GM12875 (cell line): ENCODE results near the gene ZNF410.

ENCODE experiments used
- H3K4me3 ChIP-seq: one replicate; pipeline ENCODE4 v1.5.1; 2011; ENCODE audit warnings: low read depth, low read length, control low read depth
- TF ChIP-seq, protein P1 (sequence below): IDR thresholded peaks from 2 replicates; pipeline ENCODE4 v1.5.1; 2011; ENCODE audit warnings: low read depth, mild to moderate bottlenecking, control low read depth, inconsistent platforms, low read length, moderate library complexity, borderline replicate concordance; ENCODE audit not compliant: insufficient read depth

Gene ZNF410

DNA sequence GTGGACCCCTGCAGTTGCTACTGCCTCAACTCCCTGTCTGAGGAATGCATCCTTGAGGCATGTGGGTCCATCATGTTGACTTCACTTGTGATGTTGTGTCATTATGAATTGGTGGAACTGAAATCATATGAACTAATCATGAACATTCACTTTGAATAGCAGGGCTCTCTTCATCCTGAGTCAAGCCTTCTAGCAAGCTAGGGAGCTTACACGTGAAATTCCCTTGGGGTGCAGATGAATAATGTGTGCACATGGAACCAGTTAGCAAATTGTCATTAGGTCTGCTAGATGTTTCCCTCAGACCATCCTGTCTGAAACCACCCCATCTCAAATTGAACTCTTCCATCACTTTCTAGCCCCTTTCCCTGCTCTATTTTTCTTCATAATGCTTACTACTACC, 67.1 kb downstream of the ZNF410 start:
- TF ChIP-seq, protein P1, sequence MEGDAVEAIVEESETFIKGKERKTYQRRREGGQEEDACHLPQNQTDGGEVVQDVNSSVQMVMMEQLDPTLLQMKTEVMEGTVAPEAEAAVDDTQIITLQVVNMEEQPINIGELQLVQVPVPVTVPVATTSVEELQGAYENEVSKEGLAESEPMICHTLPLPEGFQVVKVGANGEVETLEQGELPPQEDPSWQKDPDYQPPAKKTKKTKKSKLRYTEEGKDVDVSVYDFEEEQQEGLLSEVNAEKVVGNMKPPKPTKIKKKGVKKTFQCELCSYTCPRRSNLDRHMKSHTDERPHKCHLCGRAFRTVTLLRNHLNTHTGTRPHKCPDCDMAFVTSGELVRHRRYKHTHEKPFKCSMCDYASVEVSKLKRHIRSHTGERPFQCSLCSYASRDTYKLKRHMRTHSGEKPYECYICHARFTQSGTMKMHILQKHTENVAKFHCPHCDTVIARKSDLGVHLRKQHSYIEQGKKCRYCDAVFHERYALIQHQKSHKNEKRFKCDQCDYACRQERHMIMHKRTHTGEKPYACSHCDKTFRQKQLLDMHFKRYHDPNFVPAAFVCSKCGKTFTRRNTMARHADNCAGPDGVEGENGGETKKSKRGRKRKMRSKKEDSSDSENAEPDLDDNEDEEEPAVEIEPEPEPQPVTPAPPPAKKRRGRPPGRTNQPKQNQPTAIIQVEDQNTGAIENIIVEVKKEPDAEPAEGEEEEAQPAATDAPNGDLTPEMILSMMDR = no peak

DNA sequence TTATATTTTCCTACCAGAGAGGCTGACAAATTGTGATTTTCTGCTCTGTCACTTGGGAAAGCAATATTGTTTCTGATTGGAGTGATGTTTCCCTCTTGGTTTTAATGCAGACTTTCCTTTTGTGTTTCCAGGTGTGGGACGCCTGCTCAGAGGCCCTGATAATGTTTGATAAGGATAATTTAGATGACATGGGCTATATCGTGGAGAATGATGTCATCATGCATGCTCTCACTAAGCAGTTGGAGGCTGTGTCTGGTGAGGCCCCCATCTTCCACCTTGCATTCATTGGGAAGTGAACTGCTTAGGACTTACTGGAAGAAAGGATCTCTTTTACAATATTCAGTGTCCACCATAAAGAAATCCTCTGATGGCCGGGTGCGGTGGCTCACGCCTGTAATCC, 69.0 kb downstream of the ZNF410 start:
- TF ChIP-seq, protein P1 = no peak
- H3K4me3 ChIP-seq = no peak overlapping the region

More for the DNA sequence above, 67.1 kb downstream of the ZNF410 start:
- H3K4me3 ChIP-seq = no peak overlapping the region

DNA sequence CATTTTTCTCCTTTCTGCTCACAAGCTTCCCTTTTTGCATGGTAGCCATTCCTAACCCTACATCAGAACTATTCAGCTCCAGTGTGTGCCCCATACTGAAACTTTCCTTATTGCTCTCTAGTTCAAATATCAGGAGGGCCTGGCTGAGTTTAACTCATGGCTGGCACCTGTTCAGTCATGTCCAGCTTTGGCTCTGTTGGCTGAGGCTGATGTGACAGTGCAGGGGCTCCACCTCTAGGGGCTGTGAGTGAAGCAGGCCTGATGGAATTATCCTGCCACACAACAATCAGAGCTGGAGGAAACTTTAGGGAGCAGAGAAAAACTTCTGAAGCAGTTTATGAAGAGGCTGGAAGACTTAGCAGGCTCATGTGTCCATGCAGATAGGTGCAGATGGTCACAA, 71.9 kb downstream of the ZNF410 start:
- TF ChIP-seq, protein P1 = no peak
- H3K4me3 ChIP-seq = no peak overlapping the region

DNA sequence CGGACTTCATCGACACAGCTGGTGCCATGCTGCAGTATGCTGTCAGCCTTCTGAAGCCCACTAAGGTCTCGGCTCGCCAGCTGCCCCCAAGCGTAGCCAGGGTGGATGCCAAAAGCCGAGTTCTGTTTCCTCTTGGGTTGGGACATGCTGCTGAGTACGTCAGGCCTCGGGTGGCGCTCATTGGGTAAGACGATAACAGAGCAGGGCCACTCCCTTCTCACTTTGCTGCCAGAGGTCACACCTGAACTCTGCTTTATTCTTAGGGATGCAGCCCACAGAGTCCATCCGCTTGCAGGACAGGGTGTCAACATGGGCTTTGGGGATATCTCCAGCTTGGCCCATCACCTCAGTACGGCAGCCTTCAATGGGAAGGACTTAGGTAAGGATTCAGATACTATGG, 74.5 kb downstream of the ZNF410 start:
- TF ChIP-seq, protein P1 = no peak

DNA sequence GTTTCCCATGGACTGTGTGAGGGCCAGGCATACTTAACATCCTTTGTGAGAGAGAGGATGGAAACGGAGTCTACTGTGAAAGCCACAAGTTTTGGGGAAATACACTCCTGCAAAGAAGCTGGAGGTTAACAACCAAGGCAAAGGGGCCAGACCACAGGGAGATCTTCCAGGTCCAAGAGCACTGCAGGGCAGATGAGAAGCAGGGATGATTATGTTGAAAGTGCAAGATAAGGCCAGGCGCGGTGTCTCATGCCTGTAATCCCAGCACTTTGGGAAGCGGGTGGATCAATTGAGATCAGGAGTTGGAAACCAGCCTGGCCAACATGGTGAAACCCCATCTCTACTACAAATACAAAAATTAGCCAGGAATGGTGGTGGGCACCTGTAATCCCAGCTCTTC, 78.6 kb downstream of the ZNF410 start:
- H3K4me3 ChIP-seq = no peak overlapping the region
- TF ChIP-seq, protein P1 = no peak

More for the DNA sequence above, 74.5 kb downstream of the ZNF410 start:
- no peak overlapping the region for H3K4me3 ChIP-seq

DNA sequence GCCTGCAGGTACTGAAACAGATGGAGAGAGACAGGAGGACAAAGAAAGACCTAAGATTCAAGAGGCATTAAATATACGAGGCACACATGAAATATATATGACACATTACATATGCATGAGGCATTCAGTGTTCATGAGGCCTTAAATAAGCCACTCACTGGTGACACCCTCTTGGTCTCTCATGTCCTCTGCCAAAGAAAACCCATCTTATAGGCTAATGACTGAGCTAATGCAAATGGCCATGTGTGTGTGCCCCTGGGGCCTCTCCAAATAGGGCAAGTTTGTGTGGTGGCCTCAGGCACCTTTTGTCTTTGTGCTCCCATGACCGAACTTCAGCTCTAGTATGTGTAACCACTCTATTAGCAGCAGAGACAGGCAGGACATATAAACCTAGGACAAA, 82.2 kb downstream of the ZNF410 start:
- TF ChIP-seq, protein P1 = no peak
- no peak overlapping the region for H3K4me3 ChIP-seq

DNA sequence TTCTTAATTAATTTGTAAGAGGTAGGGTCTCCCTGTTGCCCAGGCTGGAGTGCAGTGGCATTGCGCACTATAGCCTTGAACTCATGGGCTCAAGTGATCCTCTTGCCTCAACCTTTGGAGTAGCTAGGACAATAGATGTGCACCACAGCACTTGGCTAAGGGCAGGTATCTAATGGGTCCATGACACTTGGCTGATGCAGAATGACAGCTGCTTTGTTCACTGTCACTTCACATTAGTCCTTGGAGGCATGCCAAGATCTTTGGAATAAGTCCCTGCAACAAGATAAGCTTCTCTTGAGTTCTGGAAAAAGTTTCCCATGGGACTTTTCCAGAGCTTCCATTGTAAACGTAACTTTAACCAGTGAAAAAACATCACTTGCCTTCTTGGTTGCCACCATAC, 86.8 kb downstream of the ZNF410 start:
- H3K4me3 ChIP-seq = no peak overlapping the region
- TF ChIP-seq, protein P1 = no peak
